Hepatocyte (in vitro differentiated cells): ENCODE data around the gene SSBP3. TPM values are rescaled to one million over a fixed set of nuclear protein-coding genes. Genes with fewer than 3 reads are reported as not detected.

Experiments used
- DNase-seq: peaks from one replicate; pipeline ENCODE4 v3.0.0-alpha.2; 2016; ENCODE audit warnings: low spot score
- H2AFZ ChIP-seq: fragments of 200-600 bp; sonication (generic); 2 replicates; pipeline ENCODE4 v1.6.0; 2016; ENCODE audit warnings: antibody characterized with exemption, mild to moderate bottlenecking
- H3K27ac ChIP-seq: fragments of 200-600 bp; sonication (generic); 2 replicates; pipeline ENCODE4 v1.5.1; 2016; ENCODE audit warnings: mild to moderate bottlenecking
- H3K27me3 ChIP-seq: fragments of 200-600 bp; sonication (generic); 2 replicates; pipeline ENCODE4 v1.6.1; 2016
- H3K36me3 ChIP-seq: fragments of 200-600 bp; sonication (generic); replicated peaks from 2 replicates; pipeline ENCODE4 v1.5.1; 2016; ENCODE audit warnings: low read depth; ENCODE audit not compliant: insufficient read depth
- H3K4me1 ChIP-seq: fragments of 200-600 bp; sonication (generic); 2 replicates; pipeline ENCODE4 v1.5.1; 2016; ENCODE audit warnings: mild to moderate bottlenecking, moderate library complexity; ENCODE audit not compliant: insufficient read depth
- H3K4me2 ChIP-seq: fragments of 200-600 bp; sonication (generic); 2 replicates; pipeline ENCODE4 v1.6.0; 2016
- H3K4me3 ChIP-seq: fragments of 200-600 bp; sonication (generic); 2 replicates; pipeline ENCODE4 v1.5.1; 2016; ENCODE audit warnings: mild to moderate bottlenecking
- H3K79me2 ChIP-seq: fragments of 200-600 bp; sonication (generic); 2 replicates; pipeline ENCODE4 v1.6.0; 2017; ENCODE audit warnings: mild to moderate bottlenecking
- H3K9me2 ChIP-seq: fragments of 200-600 bp; sonication (generic); replicated peaks from 2 replicates; pipeline ENCODE4 v1.6.0; 2017; ENCODE audit warnings: mild to moderate bottlenecking; ENCODE audit not compliant: insufficient read depth
- H3K9me3 ChIP-seq: fragments of 200-600 bp; sonication (generic); 2 replicates; pipeline ENCODE4 v1.5.1; 2016; ENCODE audit warnings: low read depth, mild to moderate bottlenecking
- H4K20me1 ChIP-seq: fragments of 200-600 bp; sonication (generic); 2 replicates; pipeline ENCODE4 v1.6.0; 2016; ENCODE audit warnings: mild to moderate bottlenecking; ENCODE audit not compliant: insufficient read depth, poor library complexity, severe bottlenecking
- EZH2 ChIP-seq: fragments of 200-600 bp; sonication (generic); IDR thresholded peaks from 2 replicates; pipeline ENCODE4 v1.6.1; 2016; ENCODE audit warnings: antibody characterized with exemption, mild to moderate bottlenecking, borderline replicate concordance
- EZH2phosphoT487 ChIP-seq: fragments of 200-600 bp; sonication (generic); IDR thresholded peaks from one replicate; pipeline ENCODE4 v1.6.1; 2018; ENCODE audit warnings: antibody characterized with exemption, mild to moderate bottlenecking, low read depth, moderate library complexity; ENCODE audit not compliant: unreplicated experiment, severe bottlenecking
- WGBS: methylation state at CpG from one replicate; pipeline ENCODE4 v1.1.6; 2016; ENCODE audit warnings: low lambda C conversion rate; ENCODE audit errors: missing lambda C conversion rate; 5-methylcytosine and 5-hydroxymethylcytosine counted together
- polyA plus RNA-seq: library from polyadenylated mRNA; unstranded; fragments of >200 nt; fragmentation: Nextera tagmentation; extraction: Ambion mirVana; gene quantifications from 2 replicates; pipeline ENCODE4 v1.2.1, GENCODE V29; 2016
- total RNA-seq: library from RNA; depleted of rRNA; stranded (reverse); fragments of >200 nt; gene quantifications from 2 replicates; pipeline ENCODE4 v1.2.3, GENCODE V29; 2014
- TF ChIP-seq, protein P1 (sequence below): fragments of 200-600 bp; sonication (generic); IDR thresholded peaks from 2 replicates; pipeline ENCODE4 v1.5.1; 2016; ENCODE audit warnings: antibody characterized with exemption, mild to moderate bottlenecking; ENCODE audit not compliant: poor library complexity

SSBP3 gene
- total and polyA plus RNA-seq, 2 experiments from 2014 or later = 25.8 to 47.2 TPM

GRCh38 chr1:54436826-54437225 is 30.6 kb upstream of the SSBP3 start:
- Histone ChIP-seq H3K36me3 (no peaks in the 10 kb centered on the region), H3K79me2 (no peaks in the 10 kb centered on the region), H3K27me3 (no peaks in the 10 kb centered on the region), H3K4me1 (no peaks in the 10 kb centered on the region), H3K4me3 (no peak overlapping the region), H2AFZ (no peak overlapping the region), H4K20me1 (no peaks in the 10 kb centered on the region), H3K9me2 (no peaks in the 10 kb centered on the region), H3K27ac (no peak overlapping the region), H3K4me2 (no peak overlapping the region), H3K9me3 (no peaks in the 10 kb centered on the region)
- WGBS = 71% methylated on average over 5 of the region's 5 CpGs
- TF ChIP-seq EZH2 = no peak
- TF ChIP-seq EZH2phosphoT487 = no peak
- TF ChIP-seq, protein P1, sequence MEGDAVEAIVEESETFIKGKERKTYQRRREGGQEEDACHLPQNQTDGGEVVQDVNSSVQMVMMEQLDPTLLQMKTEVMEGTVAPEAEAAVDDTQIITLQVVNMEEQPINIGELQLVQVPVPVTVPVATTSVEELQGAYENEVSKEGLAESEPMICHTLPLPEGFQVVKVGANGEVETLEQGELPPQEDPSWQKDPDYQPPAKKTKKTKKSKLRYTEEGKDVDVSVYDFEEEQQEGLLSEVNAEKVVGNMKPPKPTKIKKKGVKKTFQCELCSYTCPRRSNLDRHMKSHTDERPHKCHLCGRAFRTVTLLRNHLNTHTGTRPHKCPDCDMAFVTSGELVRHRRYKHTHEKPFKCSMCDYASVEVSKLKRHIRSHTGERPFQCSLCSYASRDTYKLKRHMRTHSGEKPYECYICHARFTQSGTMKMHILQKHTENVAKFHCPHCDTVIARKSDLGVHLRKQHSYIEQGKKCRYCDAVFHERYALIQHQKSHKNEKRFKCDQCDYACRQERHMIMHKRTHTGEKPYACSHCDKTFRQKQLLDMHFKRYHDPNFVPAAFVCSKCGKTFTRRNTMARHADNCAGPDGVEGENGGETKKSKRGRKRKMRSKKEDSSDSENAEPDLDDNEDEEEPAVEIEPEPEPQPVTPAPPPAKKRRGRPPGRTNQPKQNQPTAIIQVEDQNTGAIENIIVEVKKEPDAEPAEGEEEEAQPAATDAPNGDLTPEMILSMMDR = no peak
- no peak for DNase-seq

DNA sequence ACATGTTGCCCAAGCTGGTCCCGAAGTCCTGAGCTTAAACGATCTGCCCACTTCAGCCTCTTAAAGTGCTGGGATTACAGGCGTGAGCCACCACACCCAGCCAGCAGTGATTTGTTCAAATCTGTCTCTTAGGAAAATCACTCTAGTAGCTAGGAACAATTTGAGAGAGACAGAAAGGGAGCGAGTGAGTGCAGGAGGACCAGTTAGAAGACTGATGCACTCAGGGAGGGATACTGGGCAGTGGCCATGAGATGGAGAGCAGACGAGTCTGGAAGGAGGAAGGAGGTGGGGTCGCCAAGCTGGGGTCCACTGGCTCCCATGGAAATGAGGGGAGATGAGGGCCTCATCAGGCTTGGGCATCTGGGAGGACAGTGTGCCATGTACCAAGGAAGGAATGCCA is 23.6 kb upstream of the SSBP3 start:
- no peaks in the 10 kb centered on the region for H3K36me3 ChIP-seq
- no peaks in the 10 kb centered on the region for H3K4me1 ChIP-seq
- DNase-seq = no peak
- H3K4me2 ChIP-seq = no peak overlapping the region
- TF ChIP-seq EZH2phosphoT487 = no peak
- TF ChIP-seq EZH2 = no peak
- TF ChIP-seq, protein P1 = no peak
- no peak overlapping the region for H2AFZ ChIP-seq
- H3K9me3 ChIP-seq = no peaks in the 10 kb centered on the region
- H4K20me1 ChIP-seq = no peaks in the 10 kb centered on the region
- H3K9me2 ChIP-seq = no peaks in the 10 kb centered on the region
- H3K27ac ChIP-seq = no peak overlapping the region
- H3K4me3 ChIP-seq = no peak overlapping the region
- no peaks in the 10 kb centered on the region for H3K27me3 ChIP-seq
- no peaks in the 10 kb centered on the region for H3K79me2 ChIP-seq
- 93% methylated on average over 6 of the region's 6 CpGs for WGBS

DNA sequence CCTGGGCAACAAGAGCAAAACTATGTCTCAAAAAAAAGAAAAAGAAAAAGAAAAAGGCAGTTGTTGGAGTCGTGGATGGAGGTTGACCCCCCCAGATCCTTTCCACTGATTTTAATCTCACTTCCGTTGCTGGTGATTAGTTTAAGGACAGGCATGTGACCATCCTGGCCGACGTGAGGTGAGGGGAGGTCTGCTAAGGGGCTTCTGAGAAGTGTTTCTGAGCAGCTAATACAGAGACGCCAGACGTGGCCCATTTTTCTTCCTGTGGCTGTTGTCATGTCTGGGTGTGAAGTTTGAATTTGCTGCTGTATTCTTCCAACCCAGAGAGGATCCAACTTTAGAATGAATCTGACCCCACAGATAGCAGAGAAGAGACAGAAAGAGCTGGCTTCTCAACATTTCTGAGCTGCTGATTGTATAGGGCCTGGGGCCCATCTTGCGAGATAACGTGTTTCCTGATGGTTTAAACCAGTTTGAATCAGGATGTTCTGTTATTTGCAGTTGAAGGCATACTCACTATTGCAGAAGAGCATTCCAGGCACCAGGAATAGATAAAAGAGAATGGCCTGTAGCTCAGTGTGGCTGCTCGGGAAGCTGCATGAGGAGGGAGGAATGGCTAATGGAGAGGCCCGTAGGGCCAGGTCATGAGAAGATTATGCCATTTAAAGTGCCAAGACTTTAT is 22.8 kb upstream of the SSBP3 start:
- Histone ChIP-seq H3K27ac (peak overlapping the region; percentile 86), H3K4me3 (no peak overlapping the region), H3K4me1 (no peaks in the 10 kb centered on the region), H4K20me1 (no peaks in the 10 kb centered on the region), H3K4me2 (peak overlapping the region; percentile 35), H3K9me3 (no peaks in the 10 kb centered on the region), H3K9me2 (no peaks in the 10 kb centered on the region), H3K79me2 (no peaks in the 10 kb centered on the region), H3K27me3 (no peaks in the 10 kb centered on the region), H3K36me3 (no peaks in the 10 kb centered on the region), H2AFZ (peak overlapping the region; percentile 32)
- no peak for DNase-seq
- TF ChIP-seq, protein P1 = no peak
- TF ChIP-seq EZH2 (no peak), EZH2phosphoT487 (no peak)
- WGBS = 41% methylated on average over 10 of the region's 10 CpGs
